Endodermal cell (in vitro differentiated cells): Measurements from ENCODE around the gene SLC22A14. TPM values are rescaled to one million over a fixed set of nuclear protein-coding genes. Genes with fewer than 3 reads are reported as not detected.

ENCODE experiments used
- DNase-seq: peaks from one replicate; pipeline ENCODE4 v3.0.0-alpha.2; 2017
- H3K27ac ChIP-seq: 2 replicates; pipeline ENCODE4 v1.5.1; 2013; ENCODE audit warnings: mild to moderate bottlenecking, low read depth, low read length, moderate library complexity
- H3K27me3 ChIP-seq: 2 replicates; pipeline ENCODE4 v1.6.1; 2013; ENCODE audit warnings: mild to moderate bottlenecking, low read length, moderate library complexity; ENCODE audit not compliant: insufficient read depth, control insufficient read depth, poor library complexity, severe bottlenecking
- H3K36me3 ChIP-seq: 2 replicates; pipeline ENCODE4 v1.7.0; 2013; ENCODE audit warnings: mild to moderate bottlenecking, low read length, moderate library complexity; ENCODE audit not compliant: control insufficient read depth, insufficient read depth
- H3K4me1 ChIP-seq: one replicate; pipeline ENCODE4 v1.7.0; 2013; ENCODE audit warnings: low read length; ENCODE audit not compliant: control insufficient read depth, insufficient read depth
- H3K4me3 ChIP-seq: 2 replicates; pipeline ENCODE4 v1.5.1; 2013; ENCODE audit warnings: mild to moderate bottlenecking, low read length, moderate library complexity
- H3K9ac ChIP-seq: 2 replicates; pipeline ENCODE4 v1.6.1; 2013; ENCODE audit warnings: mild to moderate bottlenecking, low read length, moderate library complexity; ENCODE audit not compliant: poor library complexity, severe bottlenecking; ENCODE audit errors: extremely low read depth
- H3K9me3 ChIP-seq: 2 replicates; pipeline ENCODE4 v1.6.1; 2013; ENCODE audit warnings: mild to moderate bottlenecking, low read length, moderate library complexity; ENCODE audit not compliant: control insufficient read depth
- H3K27ac Mint-ChIP-seq: 2 replicates; pipeline ENCODE4 v1.8.0; 2020; ENCODE audit warnings: mixed read lengths
- H3K27me3 Mint-ChIP-seq: 2 replicates; pipeline ENCODE4 v1.8.0; 2021; ENCODE audit warnings: mild to moderate bottlenecking, mixed read lengths; ENCODE audit not compliant: insufficient read depth
- H3K36me3 Mint-ChIP-seq: 2 replicates; pipeline ENCODE4 v1.8.0; 2020; ENCODE audit warnings: low read depth, mixed read lengths
- H3K4me1 Mint-ChIP-seq: 2 replicates; pipeline ENCODE4 v1.8.0; 2020; ENCODE audit warnings: mixed read lengths
- H3K4me3 Mint-ChIP-seq: 2 replicates; pipeline ENCODE4 v1.8.0; 2020; ENCODE audit warnings: mild to moderate bottlenecking, moderate library complexity, mixed read lengths
- H3K9me3 Mint-ChIP-seq: 2 replicates; pipeline ENCODE4 v1.8.0; 2020; ENCODE audit warnings: mild to moderate bottlenecking, mixed read lengths
- CTCF ChIP-seq: fragments of 200-600 bp; sonication (generic); conservative IDR thresholded peaks from 2 replicates; pipeline ENCODE4 v1.5.0; 2021; ENCODE audit warnings: antibody characterized with exemption, mild to moderate bottlenecking
- WGBS, 2 experiments: methylation state at CpG; one replicate each; pipeline versions ENCODE4 v1.1.5 to v1.1.7; 2013; ENCODE audit warnings: missing lambda C conversion rate in 2 of 2, mixed read lengths in 1 of 2; ENCODE audit not compliant: insufficient coverage in 1 of 2, insufficient read length in 1 of 2; 5-methylcytosine and 5-hydroxymethylcytosine counted together
- total RNA-seq, 2 donors: library from RNA; stranded (reverse); fragmentation: NEBNext Ultra II Directional in 1 of 2; extraction: Animal tissue kit (Norgen Biotek cat#: 25700) in 1 of 2; gene quantifications; 2 replicates in 1 of 2; 3 replicates in 1 of 2; pipeline ENCODE4 v1.2.1, GENCODE V29; 2021

The SLC22A14 gene
- total RNA-seq, 2 donors from 2014 or later: 0.20 TPM; not detected in 1

DNA sequence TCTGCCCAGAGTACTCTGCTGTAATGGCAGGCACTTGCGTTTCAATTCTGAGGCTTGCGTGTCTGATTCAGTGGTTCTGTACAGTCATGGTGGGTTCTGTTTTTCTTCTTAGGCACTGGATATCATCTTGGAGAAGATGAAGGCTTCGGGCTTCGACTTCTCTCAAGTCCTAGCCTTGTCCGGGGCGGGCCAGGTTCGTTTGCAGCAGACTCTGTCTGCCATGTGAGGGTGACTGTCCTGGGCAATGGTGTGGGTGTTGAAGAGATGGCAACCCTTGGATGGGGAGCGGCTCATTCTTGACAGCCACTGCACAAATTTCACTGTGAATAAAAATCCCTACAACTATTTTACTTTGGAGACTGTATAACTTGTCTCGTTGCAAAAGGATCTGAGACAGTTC, 80.7 kb downstream of the SLC22A14 start:
- Mint-ChIP-seq H3K4me3 (no peak overlapping the region), H3K9me3 (peaks cover 20% of the 10 kb centered on the region), H3K27ac (no peak overlapping the region), H3K4me1 (no peaks in the 10 kb centered on the region), H3K36me3 (peaks cover 33% of the 10 kb centered on the region), H3K27me3 (no peaks in the 10 kb centered on the region)
- H3K27ac ChIP-seq: no peak overlapping the region
- H3K9ac ChIP-seq: no peak overlapping the region
- peaks cover 25% of the 10 kb centered on the region for H3K9me3 ChIP-seq
- H3K4me3 ChIP-seq: no peak overlapping the region
- WGBS, 2 experiments: 93 to 100% methylated on average over 2 to 9 of the region's 9 CpGs
- no peak for TF ChIP-seq CTCF
- H3K27me3 ChIP-seq: no peaks in the 10 kb centered on the region
- H3K4me1 ChIP-seq: no peaks in the 10 kb centered on the region
- H3K36me3 ChIP-seq: peaks cover 3% of the 10 kb centered on the region
- DNase-seq: no peak

DNA sequence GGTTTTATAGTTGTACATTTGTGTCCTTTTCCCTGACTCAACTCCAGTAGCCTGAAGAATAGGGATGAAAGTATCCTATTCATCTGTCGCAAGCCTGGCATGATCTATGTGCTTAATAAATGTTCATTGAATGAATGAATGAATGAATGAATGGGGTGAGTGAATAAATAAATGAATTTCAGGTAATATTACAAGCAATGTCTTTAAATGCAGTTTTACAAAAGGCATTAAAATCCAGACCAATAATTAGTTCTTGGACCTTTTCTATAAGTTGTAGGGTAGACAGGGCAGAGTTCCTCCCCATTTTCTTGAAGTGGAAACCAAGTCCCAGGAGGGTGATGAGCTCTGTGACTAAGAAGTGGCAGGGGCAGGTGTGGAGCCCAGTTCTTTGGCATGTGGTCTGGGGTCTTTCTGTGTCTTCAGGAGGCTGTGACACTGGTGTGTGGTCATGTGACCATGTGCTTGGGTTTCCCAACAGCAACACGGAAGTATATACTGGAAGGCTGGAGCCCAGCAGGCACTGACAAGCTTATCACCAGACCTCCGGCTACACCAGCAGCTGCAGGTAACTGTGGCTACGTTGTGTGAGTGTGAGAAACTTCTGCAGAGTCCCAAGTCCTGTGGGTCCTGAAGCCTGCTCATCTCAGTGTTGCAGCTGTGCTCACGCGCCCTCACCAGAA, 82.8 kb downstream of the SLC22A14 start:
- Histone ChIP-seq H3K36me3 (peaks cover 5% of the 10 kb centered on the region), H3K9me3 (peaks cover 12% of the 10 kb centered on the region), H3K9ac (no peak overlapping the region), H3K4me3 (no peak overlapping the region), H3K4me1 (no peaks in the 10 kb centered on the region), H3K27ac (no peak overlapping the region), H3K27me3 (no peaks in the 10 kb centered on the region)
- H3K27me3 Mint-ChIP-seq: no peaks in the 10 kb centered on the region
- 97 to 100% methylated on average over 6 of the region's 6 CpGs for WGBS, 2 experiments
- H3K4me3 Mint-ChIP-seq: no peak overlapping the region
- no peak for TF ChIP-seq CTCF
- H3K36me3 Mint-ChIP-seq: peaks cover 37% of the 10 kb centered on the region
- no peak for DNase-seq
- H3K9me3 Mint-ChIP-seq: peaks cover 10% of the 10 kb centered on the region
- no peak overlapping the region for H3K27ac Mint-ChIP-seq
- H3K4me1 Mint-ChIP-seq: no peaks in the 10 kb centered on the region

DNA sequence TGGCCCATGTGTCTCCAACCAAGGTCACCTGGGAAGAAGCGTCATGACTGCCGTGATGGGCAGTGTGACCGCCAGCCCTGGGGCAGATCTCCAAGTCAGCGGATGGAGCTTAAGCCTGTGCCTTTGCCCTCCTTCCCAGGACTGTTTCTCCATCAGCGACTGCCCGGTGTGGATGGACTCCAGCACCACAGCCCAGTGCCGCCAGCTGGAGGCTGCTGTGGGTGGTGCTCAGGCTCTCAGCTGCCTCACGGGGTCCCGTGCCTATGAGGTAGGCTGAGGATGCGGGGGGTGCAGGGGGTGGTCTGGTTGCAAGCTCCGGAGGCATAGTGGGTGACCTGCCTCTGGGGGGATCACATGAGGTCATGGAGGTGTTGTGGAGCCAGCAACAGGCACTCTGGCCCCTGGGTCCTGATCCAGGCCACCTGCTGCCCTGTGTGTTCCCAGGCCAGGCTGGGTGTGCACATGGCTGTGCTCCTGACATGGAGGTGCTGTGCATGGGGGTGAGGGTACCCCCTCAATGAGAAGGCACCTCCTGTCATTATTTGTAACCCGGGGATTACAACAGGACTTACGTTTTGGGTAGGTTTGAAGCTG, 83.5 kb downstream of the SLC22A14 start:
- no peak overlapping the region for H3K27ac Mint-ChIP-seq
- peaks cover 38% of the 10 kb centered on the region for H3K36me3 Mint-ChIP-seq
- H3K4me3 ChIP-seq: no peak overlapping the region
- TF ChIP-seq CTCF: no peak
- no peaks in the 10 kb centered on the region for H3K27me3 ChIP-seq
- no peak overlapping the region for H3K27ac ChIP-seq
- peaks cover 6% of the 10 kb centered on the region for H3K36me3 ChIP-seq
- H3K9me3 Mint-ChIP-seq: peaks cover 8% of the 10 kb centered on the region
- 92 to 93% methylated on average over 12 to 13 of the region's 13 CpGs for WGBS, 2 experiments
- no peaks in the 10 kb centered on the region for H3K27me3 Mint-ChIP-seq
- no peak overlapping the region for H3K4me3 Mint-ChIP-seq
- peaks cover 7% of the 10 kb centered on the region for H3K9me3 ChIP-seq
- H3K9ac ChIP-seq: no peak overlapping the region
- DNase-seq: no peak
- H3K4me1 ChIP-seq: no peaks in the 10 kb centered on the region
- no peaks in the 10 kb centered on the region for H3K4me1 Mint-ChIP-seq
